Measurements from ENCODE around the gene SH3RF1.

Gene SH3RF1

GRCh38 chr4:169063441-169063840 lies 207.3 kb downstream of the SH3RF1 start:
- DNase-seq, result no peak

GRCh38 chr4:169062897-169063244 lies 207.9 kb downstream of the SH3RF1 start:
- DNase-seq, result no peak

- no peak for DNase-seq
Observed at GRCh38 chr4:169061386-169061785, 209.4 kb downstream of the SH3RF1 start.

GRCh38 chr4:169060391-169061091 lies 210.2 kb downstream of the SH3RF1 start:
- DNase-seq, result no peak

- peak in 1 of 4 experiments; percentile 14 for DNase-seq
Observed at GRCh38 chr4:169059306-169060211, 211.2 kb downstream of the SH3RF1 start.

GRCh38 chr4:169058312-169058711 lies 212.4 kb downstream of the SH3RF1 start:
- no peak for DNase-seq

GRCh38 chr4:169054879-169055278 lies 215.9 kb downstream of the SH3RF1 start:
- DNase-seq, result no peak

GRCh38 chr4:169052594-169052945 lies 218.2 kb downstream of the SH3RF1 start:
- DNase-seq, result no peak

- no peak for DNase-seq
Observed at GRCh38 chr4:169051761-169052593, 218.8 kb downstream of the SH3RF1 start.

- DNase-seq, result no peak
Observed at GRCh38 chr4:169050881-169051760, 219.6 kb downstream of the SH3RF1 start.

- no peak for DNase-seq
Observed at GRCh38 chr4:169050284-169050683, 220.5 kb downstream of the SH3RF1 start.

- DNase-seq, result no peak
Observed at GRCh38 chr4:169048868-169049414, 221.8 kb downstream of the SH3RF1 start.

- no peak for DNase-seq
Observed at GRCh38 chr4:169047956-169048355, 222.8 kb downstream of the SH3RF1 start.

GRCh38 chr4:169045862-169046584 lies 224.7 kb downstream of the SH3RF1 start:
- no peak for DNase-seq

GRCh38 chr4:169044714-169045447 lies 225.9 kb downstream of the SH3RF1 start:
- DNase-seq, result no peak
